HCEC 1CT (cell line): ENCODE measurements around the gene GRK2.
"Not testable (repeated sequence)": the region's sequence is repeated elsewhere in the genome, so short reads cannot be mapped to it uniquely, and the experiment has no call there.

Experiments used
- DNase-seq: peaks from one replicate; pipeline ENCODE4 v3.0.0-alpha.2; 2017

Gene GRK2

GRCh38 chr11:67316882-67317204, 50.6 kb downstream of the GRK2 start:
- DNase-seq = no peak

- peak; percentile 86 for DNase-seq
Observed at GRCh38 chr11:67317205-67317887, 51.1 kb downstream of the GRK2 start.

GRCh38 chr11:67317888-67318555, 51.7 kb downstream of the GRK2 start:
- DNase-seq = no peak

GRCh38 chr11:67318876-67319275, 52.6 kb downstream of the GRK2 start:
- DNase-seq = not testable (repeated sequence)

GRCh38 chr11:67320011-67320410, 53.7 kb downstream of the GRK2 start:
- DNase-seq = no peak

- DNase-seq = no peak
Observed at GRCh38 chr11:67320691-67321090, 54.4 kb downstream of the GRK2 start.

- DNase-seq = no peak
Observed at GRCh38 chr11:67321313-67321871, 55.1 kb downstream of the GRK2 start.

GRCh38 chr11:67322049-67322448, 55.8 kb downstream of the GRK2 start:
- DNase-seq = no peak

- no peak for DNase-seq
Observed at GRCh38 chr11:67323526-67323925, 57.3 kb downstream of the GRK2 start.

- no peak for DNase-seq
Observed at GRCh38 chr11:67332081-67332691, 65.9 kb downstream of the GRK2 start.
